Sigmoid colon (tissue), 7 donors: ENCODE data around the gene ZNF839. TPM values are rescaled to one million over a fixed set of nuclear protein-coding genes. Genes with fewer than 3 reads are reported as not detected.

Experiments
- DNase-seq: peaks from one replicate; pipeline ENCODE4 v3.0.0-alpha.2; 2019
- H3K27ac ChIP-seq, 4 donors: fragments of 200-600 bp; sonication (generic); one replicate each; pipeline ENCODE4 v1.5.1; 2016 to 2019; ENCODE audit warnings: mild to moderate bottlenecking in 1 of 4
- H3K27me3 ChIP-seq, 3 donors: fragments of 200-600 bp; sonication (generic); one replicate each; pipeline ENCODE4 v1.5.1; 2019; ENCODE audit warnings: mild to moderate bottlenecking in 1 of 3
- H3K36me3 ChIP-seq, 4 donors: fragments of 200-600 bp; sonication (generic); one replicate each; pipeline ENCODE4 v1.5.1; 2016 to 2019
- H3K4me1 ChIP-seq, 4 donors: fragments of 200-600 bp; sonication (generic); one replicate each; pipeline ENCODE4 v1.5.1; 2017 to 2019
- H3K4me3 ChIP-seq, 4 donors: fragments of 200-600 bp; sonication (generic); one replicate each; pipeline ENCODE4 v1.5.1; 2017 to 2019; ENCODE audit warnings: mild to moderate bottlenecking in 2 of 4, moderate library complexity in 1 of 4
- H3K9me3 ChIP-seq, 4 donors: fragments of 200-600 bp in 3 of 4; sonication (generic) in 3 of 4; one replicate each; pipeline versions ENCODE4 v1.5.1 to v1.6.1; 2013 to 2019
- EP300 ChIP-seq, 4 donors: sonication (generic); formaldehyde crosslinking; IDR thresholded peaks; one replicate each; pipeline ENCODE4 v1.6.1; 2017; ENCODE audit warnings: antibody characterized with exemption in 4 of 4
- POLR2A ChIP-seq, 2 donors: fragments of 450-650 bp; IDR thresholded peaks; one replicate each; pipeline ENCODE4 v1.6.1; 2016; ENCODE audit warnings: antibody characterized with exemption in 2 of 2, mild to moderate bottlenecking in 2 of 2, moderate library complexity in 2 of 2
- POLR2AphosphoS5 ChIP-seq, 4 donors: sonication (generic); formaldehyde crosslinking; IDR thresholded peaks; one replicate each; pipeline ENCODE4 v1.6.1; 2017; ENCODE audit warnings: antibody characterized with exemption in 4 of 4
- WGBS, 2 donors: extraction: QIAGEN DNeasy Blood & Tissue Kit; methylation state at CpG; one replicate each; pipeline ENCODE4 v1.1.7; 2013; 5-methylcytosine and 5-hydroxymethylcytosine counted together
- intact Hi-C: fragments of 100-400 bp; cut with DNase I; formaldehyde crosslinking; loops from one replicate; pipeline ENCODE4 v1.15.1; 2023
- polyA plus RNA-seq, 3 donors: library from polyadenylated mRNA; stranded (reverse); fragments of 200-250 nt; gene quantifications; one replicate each; pipeline ENCODE4 v1.2.3, GENCODE V29; 2013
- total RNA-seq, 4 donors: library from RNA; depleted of rRNA; stranded (reverse); fragments of >200 nt; gene quantifications; one replicate each; pipeline ENCODE4 v1.1.0, GENCODE V29; 2016
- TF ChIP-seq, protein P1 (sequence below), 4 experiments: fragments of 450-650 bp in 3 of 4; fragments of 200-600 bp in 1 of 4; IDR thresholded peaks; one replicate each; pipeline ENCODE4 v1.5.1; 2016 to 2019; ENCODE audit warnings: antibody characterized with exemption in 4 of 4, mild to moderate bottlenecking in 3 of 4, moderate library complexity in 2 of 4
- donor health status: healthy with polysubstance abuse.
- donor health status: Bipolar disorder and iron deficiency.
- donor health status: healthy.

Gene ZNF839
- total and polyA plus RNA-seq, 7 donors = 4.6 to 12.2 (median 7.9) TPM

DNA sequence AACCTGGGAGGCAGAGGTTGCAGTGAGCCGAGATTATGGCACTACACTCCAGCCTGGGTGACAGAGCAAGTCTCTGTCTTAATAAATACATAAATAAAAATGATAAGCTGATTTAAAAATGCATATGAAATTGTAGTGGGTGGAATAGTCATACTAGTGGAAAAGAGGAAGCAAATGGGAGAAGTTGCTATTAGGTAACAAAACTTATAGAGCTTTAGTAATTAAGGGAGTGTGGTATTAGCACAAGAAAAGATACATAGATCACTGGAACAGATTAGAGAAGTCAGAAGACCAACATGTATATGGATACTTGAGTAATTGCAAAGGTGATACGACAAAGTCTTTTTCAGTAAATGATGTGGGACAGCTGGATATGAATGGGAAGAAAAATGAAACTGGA, 69.7 kb downstream of the ZNF839 start:
- peaks cover 0 to 23% (median 17%) of the 10 kb centered on the region in 4 donors for H3K4me1 ChIP-seq
- DNase-seq = no peak
- no peak overlapping the region for H3K4me3 ChIP-seq
- H3K27me3 ChIP-seq = no peaks in the 10 kb centered on the region
- WGBS, 2 donors = 82 to 89% methylated on average over 2 of the region's 2 CpGs
- intact Hi-C loops = no loop called here
- peak overlapping the region in 3 of 4 donors; percentile 41 to 63 (median 47) for H3K27ac ChIP-seq
- no peaks in the 10 kb centered on the region for H3K9me3 ChIP-seq
- TF ChIP-seq POLR2AphosphoS5 (IDR thresholded peaks at IDR 0.05) (no peak), EP300 (IDR thresholded peaks at IDR 0.05) (no peak), POLR2A (IDR thresholded peaks at IDR 0.05) (no peak)
- TF ChIP-seq, protein P1, sequence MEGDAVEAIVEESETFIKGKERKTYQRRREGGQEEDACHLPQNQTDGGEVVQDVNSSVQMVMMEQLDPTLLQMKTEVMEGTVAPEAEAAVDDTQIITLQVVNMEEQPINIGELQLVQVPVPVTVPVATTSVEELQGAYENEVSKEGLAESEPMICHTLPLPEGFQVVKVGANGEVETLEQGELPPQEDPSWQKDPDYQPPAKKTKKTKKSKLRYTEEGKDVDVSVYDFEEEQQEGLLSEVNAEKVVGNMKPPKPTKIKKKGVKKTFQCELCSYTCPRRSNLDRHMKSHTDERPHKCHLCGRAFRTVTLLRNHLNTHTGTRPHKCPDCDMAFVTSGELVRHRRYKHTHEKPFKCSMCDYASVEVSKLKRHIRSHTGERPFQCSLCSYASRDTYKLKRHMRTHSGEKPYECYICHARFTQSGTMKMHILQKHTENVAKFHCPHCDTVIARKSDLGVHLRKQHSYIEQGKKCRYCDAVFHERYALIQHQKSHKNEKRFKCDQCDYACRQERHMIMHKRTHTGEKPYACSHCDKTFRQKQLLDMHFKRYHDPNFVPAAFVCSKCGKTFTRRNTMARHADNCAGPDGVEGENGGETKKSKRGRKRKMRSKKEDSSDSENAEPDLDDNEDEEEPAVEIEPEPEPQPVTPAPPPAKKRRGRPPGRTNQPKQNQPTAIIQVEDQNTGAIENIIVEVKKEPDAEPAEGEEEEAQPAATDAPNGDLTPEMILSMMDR (IDR thresholded peaks at IDR 0.05) = no peak
- peaks cover 0 to 6% (median 0%) of the 10 kb centered on the region in 4 donors for H3K36me3 ChIP-seq

DNA sequence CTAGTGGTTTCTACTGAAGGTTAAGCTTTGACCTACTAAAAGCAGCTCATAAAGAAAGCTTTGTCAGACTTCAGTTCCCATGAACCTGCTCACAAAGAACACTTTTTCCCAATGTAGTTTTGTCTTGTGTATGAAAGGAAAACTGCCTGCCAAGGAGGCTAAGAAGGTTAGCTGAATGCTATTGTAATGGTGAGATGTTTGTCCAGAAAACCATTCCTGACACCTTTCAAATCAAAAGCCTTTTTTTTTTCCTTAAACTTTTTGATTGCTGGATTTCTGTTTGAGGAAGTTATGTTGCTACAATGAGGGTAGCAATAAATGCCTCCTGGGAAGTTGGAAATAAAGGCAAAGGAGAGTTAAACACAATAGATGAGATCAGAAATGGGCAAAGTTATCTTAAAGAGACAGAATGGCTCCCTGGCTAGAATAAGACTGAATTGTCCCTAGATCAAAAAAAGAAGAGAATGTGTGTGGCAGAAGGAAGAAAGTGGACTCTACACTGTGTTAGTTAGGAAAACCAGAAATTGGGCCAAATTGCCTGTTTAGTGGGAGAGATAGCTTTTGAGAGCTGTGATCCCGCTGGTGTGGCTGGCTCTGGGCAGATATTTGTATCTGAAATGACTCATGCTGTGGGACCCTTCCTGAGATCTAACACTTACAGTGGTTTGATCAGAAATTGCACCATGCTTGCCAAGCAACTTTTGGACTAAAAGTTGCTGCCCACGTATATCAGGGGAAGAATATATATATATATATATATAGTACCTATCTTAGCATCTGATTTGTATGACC, 70.7 kb downstream of the ZNF839 start:
- TF ChIP-seq POLR2AphosphoS5 (IDR thresholded peaks at IDR 0.05) (no peak), EP300 (IDR thresholded peaks at IDR 0.05) (no peak), POLR2A (IDR thresholded peaks at IDR 0.05) (no peak)
- TF ChIP-seq, protein P1 (IDR thresholded peaks at IDR 0.05) = no peak
- H3K27ac ChIP-seq = peak overlapping the region in 3 of 4 donors; percentile 41 to 63 (median 47)
- intact Hi-C loops = no loop called here

More for the DNA sequence above, 70.7 kb downstream of the ZNF839 start:
- H3K4me1 ChIP-seq = peaks cover 0 to 23% (median 17%) of the 10 kb centered on the region in 4 donors
- peaks cover 0 to 7% (median 0%) of the 10 kb centered on the region in 4 donors for H3K36me3 ChIP-seq
- no peaks in the 10 kb centered on the region for H3K27me3 ChIP-seq
- no peaks in the 10 kb centered on the region for H3K9me3 ChIP-seq
- WGBS, 2 donors = 16 to 54% methylated on average over 2 of the region's 2 CpGs
- H3K4me3 ChIP-seq = no peak overlapping the region
- no peak for DNase-seq

Other genes with a start within 250 kb of the ZNF839 start
- gene HSP90AA1, start 232.7 kb upstream of the ZNF839 start, total RNA-seq = 100 to 1,000 TPM; 252 to 463 (median 333) TPM
- 100 to 1,000 TPM; 167 to 333 (median 245) TPM for gene HSP90AA1, start 232.7 kb upstream of the ZNF839 start, polyA plus RNA-seq
- 10 to 100 TPM; 19.1 to 32.1 (median 27.3) TPM for gene WDR20, start 179.8 kb upstream of the ZNF839 start, total RNA-seq
- 10 to 100 TPM; 13.8 to 21.0 (median 16.4) TPM for gene WDR20, start 179.8 kb upstream of the ZNF839 start, polyA plus RNA-seq
- gene MOK, start 14.6 kb upstream of the ZNF839 start, total RNA-seq = 10 to 100 TPM in 2 of 4 donors, 1 to 10 TPM in 2; 7.5 to 17.2 (median 11.2) TPM
- 10 to 100 TPM in 1 of 3 donors, 1 to 10 TPM in 2; 1.8 to 10.2 (median 6.0) TPM for gene MOK, start 14.6 kb upstream of the ZNF839 start, polyA plus RNA-seq
- 10 to 100 TPM; 12.5 to 24.6 (median 19.8) TPM for gene CINP, start 43.1 kb downstream of the ZNF839 start, total RNA-seq
- gene CINP, start 43.1 kb downstream of the ZNF839 start, polyA plus RNA-seq = 10 to 100 TPM; 21.5 to 46.2 (median 35.0) TPM
- gene TECPR2, start 43.2 kb downstream of the ZNF839 start, total RNA-seq = 10 to 100 TPM; 15.3 to 51.0 (median 17.2) TPM
- 1 to 10 TPM; 2.1 to 9.0 (median 8.5) TPM for gene TECPR2, start 43.2 kb downstream of the ZNF839 start, polyA plus RNA-seq
- gene ANKRD9, start 190.0 kb downstream of the ZNF839 start, total RNA-seq = 10 to 100 TPM; 16.1 to 36.0 (median 23.4) TPM
- 10 to 100 TPM in 2 of 3 donors, 1 to 10 TPM in 1; 9.6 to 28.7 (median 16.4) TPM for gene ANKRD9, start 190.0 kb downstream of the ZNF839 start, polyA plus RNA-seq